ENCODE results near the gene IRAK3.

- TF ChIP-seq EZH2 (IDR thresholded peaks at IDR 0.05; ENCODE audit: insufficient read depth, poor library complexity, severe bottlenecking) (no peak), EZH2phosphoT487 (IDR thresholded peaks at IDR 0.05; ENCODE audit: insufficient read depth, low read depth) (no peak)
Observed at GRCh38 chr12:66163289-66163688, 25.7 kb upstream of the IRAK3 start.

All from GM23248 (cell line).